Activated T-cell treated with anti-CD3 and anti-CD28 coated beads for 48 hours (primary cell): ENCODE measurements around the gene SPTBN4.

Experiments
- DNase-seq: peaks from one replicate; pipeline ENCODE4 v3.0.0-alpha.2; 2020; ENCODE audit warnings: low read depth

SPTBN4 gene

GRCh38 chr19:40565910-40566495 is 99.2 kb downstream of the SPTBN4 start:
- DNase-seq, result no peak

DNA sequence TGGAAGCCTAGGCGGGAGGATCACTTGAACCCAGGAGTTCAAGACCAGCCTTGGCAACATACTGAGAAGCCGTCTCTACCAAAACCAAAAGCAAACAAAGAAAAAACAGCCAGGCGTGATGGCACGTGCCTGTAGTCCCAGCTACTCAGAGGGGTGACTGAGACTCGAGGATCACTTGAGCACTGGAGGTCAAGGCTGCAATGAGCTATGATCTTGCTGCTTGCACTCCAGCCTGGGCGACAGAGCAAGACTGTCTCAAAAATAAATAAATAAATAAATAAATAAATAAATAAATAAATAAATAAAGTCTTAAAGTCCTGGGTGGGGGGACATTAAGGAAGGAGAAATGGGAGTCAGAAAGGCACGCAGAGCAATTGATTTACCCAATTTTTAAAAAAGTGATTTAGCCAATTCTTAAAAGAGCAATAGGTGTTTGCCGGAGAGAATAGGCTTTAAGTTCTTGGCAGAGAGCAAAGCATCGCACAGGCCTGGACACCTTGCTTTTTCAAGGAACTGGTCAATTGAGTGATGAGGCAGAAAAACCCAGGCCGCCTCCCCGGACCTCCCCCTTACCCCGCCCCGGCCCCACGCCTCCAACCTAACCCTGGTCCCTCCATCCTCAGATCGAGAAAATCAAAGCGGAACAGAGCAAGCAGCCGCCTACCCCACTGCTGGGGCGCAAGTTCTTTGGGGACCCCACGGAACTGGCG is 100.4 kb downstream of the SPTBN4 start:
- DNase-seq, result no peak

DNA sequence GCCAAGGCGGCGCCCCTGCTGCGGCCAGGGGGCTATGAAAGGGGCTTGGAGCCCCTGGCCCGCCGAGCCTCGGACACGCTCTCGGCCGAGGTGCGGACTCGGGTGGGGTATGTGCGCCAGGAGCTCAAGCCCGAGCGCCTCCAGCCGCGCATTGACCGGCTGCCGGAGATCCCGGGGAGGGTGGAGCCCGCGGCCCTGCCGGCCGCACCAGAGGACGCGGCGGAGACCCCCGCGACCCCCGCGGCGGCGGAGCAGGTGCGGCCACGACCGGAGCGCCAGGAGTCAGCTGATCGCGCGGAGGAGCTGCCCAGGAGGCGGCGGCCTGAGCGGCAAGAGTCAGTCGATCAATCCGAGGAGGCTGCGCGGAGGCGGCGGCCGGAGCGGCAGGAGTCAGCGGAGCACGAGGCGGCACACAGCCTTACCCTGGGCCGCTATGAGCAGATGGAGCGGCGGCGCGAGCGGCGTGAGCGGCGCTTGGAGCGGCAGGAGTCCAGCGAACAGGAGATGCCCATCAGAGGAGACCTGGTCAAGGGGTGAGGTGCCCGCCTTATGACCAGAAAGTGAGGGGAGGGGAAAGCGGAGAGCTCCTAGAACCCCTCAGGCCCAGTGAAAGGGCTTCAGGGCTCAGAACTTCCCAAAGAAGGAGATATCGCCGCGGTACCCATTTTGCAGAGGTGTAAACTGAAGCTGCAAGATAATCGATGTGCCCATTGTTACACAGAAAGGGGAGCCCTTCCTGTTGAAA is 101.1 kb downstream of the SPTBN4 start:
- DNase-seq, result no peak

DNA sequence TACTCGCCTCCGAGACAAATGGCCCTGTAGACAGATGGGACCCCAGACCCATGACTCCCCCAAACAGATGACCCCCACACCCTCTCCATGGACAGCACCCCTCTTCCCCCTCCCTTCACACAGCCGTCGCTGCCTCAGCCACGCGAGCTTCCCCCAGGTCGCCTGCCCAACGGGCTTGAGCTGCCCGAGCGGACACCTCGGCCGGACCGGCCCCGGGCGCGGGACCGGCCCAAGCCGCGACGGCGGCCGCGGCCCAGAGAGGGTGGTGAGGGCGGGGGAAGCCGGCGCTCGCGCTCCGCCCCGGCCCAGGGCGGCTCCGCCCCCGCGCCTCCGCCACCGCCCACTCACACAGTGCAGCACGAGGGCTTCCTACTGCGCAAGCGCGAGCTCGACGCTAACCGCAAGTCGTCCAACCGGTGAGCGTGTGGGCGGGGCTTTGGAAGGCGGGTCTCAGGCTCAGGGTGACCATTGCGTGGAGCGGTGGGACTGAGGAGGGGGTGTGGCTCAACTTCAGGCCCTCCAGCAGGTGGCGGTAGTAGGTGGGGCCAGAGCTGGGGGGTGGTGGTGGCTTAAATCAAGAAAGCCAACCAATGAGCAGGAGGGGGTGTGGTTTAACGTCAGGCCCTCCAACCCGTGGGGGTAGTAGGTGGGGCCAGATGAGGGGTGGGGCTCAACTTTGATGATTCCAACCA is 103.7 kb downstream of the SPTBN4 start:
- DNase-seq, result peak; percentile 95

- no peak for DNase-seq
These were observed 104.2 kb downstream of the SPTBN4 start for GRCh38 chr19:40571005-40571318.

DNA sequence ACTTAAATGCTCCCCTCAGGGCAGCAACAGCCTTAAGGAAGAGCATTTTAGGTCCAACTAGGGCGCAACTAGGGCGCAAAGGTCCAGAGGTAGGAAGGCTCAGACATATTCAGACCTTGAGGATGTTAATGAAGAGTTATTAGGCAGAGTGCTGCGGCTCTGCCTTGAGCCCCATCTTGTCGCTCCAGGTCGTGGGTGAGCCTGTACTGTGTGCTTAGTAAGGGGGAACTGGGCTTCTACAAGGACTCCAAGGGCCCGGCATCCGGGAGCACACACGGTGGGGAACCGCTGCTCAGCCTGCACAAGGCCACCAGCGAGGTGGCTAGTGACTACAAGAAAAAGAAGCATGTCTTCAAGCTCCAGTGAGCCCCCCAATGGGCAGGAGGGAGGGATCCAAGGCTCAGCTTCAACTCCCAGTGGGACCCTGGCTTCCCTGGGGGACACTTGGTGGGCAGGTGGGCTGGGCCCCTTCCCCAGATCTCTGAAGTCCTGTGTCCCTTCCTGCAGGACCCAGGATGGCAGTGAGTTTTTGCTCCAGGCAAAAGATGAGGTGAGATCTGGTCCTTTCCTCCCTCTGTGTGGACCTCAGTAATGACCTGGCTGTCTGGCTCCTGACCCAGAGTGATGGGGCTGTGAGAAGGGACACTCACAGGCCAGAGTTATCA is 105.2 kb downstream of the SPTBN4 start:
- DNase-seq, result no peak

GRCh38 chr19:40575326-40575725 is 108.5 kb downstream of the SPTBN4 start:
- DNase-seq, result no peak

DNA sequence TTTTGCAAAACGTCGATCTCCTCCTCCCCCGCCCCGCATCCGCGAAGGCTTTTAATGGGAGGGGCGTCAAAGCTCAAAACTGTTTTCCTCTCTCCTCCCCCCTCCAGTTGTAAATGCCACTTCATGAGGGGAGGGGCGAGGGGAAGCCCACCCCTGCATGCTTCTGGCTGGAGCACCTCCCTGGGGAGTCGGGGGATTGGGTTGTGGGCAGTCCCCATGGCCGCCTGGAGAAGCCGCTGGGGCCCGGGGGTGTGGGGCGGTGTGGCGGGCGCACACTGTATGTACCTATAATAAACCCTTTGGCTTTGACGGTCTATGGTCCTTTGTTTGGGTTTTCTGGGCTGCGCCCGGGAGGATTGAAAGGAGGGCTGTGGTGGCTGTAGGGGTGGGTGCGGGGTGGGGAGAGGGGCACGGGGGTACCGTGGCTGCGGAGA is 109.4 kb downstream of the SPTBN4 start:
- no peak for DNase-seq

DNA sequence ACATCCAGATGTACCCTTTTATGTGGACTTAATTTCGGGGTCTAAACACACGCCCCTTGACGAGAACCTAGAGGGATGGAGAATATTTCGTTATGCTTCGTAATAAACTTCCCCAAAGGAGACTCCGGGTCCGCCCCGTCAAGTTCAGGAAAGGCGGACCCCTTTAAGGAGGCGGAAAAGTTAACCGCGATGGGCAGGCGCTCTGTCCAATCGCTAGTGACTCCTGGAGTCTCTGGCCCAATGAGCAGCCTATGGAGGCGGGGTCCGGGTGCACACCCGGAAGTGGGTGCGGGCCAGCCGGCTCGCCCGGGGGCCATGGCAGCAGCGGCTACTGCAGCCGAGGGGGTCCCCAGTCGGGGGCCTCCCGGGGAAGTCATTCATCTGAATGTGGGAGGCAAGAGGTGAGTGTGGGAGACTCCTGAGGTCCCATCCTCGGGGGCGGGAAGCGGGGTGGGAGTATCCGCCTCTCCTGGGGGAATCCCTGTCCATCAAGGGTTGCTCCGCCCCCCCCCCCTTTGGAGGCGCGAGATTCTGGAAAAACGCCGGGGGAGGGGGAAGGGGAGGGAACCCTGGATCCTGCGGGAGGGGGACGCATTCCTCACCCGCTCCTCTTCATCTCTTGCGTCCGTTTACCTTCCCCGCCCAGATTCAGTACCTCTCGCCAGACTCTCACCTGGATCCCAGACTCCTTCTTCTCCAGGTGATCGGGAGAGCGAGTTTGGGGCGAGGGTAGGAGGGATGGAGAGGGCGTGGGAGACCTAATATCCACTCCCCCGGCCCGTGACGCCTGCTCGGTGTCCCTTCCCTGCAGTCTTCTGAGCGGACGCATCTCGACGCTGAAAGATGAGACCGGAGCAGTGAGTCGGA is 110.0 kb downstream of the SPTBN4 start, which contains the start of gene SHKBP1:
SHKBP1 (plus strand) TSS at position 289 of the 867 bp plus-strand sequence; CDS start at position 316, 27 bp downstream.
- peak; percentile 89 for DNase-seq

DNA sequence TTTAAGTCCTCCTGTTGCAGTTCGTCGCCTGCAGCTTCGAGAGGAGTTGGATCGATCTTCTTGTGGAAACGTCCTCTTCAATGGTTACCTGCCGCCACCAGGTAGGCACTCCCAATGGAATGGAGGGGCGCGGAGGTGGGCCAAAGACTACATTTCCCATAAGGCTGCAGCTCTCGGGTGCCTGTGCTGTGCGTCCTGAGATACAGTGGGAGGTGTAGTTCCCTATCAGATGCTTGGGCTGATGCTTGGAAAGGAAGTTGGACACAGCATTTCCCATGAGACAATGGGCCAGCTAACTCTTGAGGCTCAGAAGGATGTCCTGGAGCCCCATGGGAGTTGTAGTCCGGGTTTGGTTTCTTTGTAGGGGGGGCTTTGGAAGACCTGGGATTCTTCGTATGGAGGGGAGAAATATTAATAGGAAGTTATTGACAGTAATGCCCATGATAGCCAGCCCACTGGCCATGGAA is 111.7 kb downstream of the SPTBN4 start:
- DNase-seq, result no peak

- DNase-seq, result no peak
These were observed 113.8 kb downstream of the SPTBN4 start for GRCh38 chr19:40580619-40581018.

- no peak for DNase-seq
These were observed 114.7 kb downstream of the SPTBN4 start for GRCh38 chr19:40581531-40581930.

DNA sequence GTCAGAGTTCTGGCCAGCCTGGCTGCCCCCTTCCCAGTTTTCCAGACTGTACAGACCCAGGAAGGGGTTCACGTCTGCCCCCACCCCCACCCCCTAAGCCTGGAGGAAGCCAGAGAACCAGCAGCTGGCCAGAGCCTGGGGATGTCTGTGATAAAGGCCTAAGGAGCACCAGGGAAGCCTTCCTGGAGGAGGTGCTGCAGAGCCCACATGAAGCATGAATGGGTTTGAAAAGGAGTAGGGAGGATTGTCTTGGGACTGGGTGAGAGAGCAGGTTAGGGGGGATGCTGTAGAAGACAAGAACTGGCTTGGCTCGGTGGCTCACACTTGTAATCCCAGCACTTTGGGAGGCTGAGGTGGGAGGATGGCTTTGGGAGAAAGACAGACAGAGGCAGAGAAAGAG is 115.7 kb downstream of the SPTBN4 start:
- DNase-seq, result no peak

DNA sequence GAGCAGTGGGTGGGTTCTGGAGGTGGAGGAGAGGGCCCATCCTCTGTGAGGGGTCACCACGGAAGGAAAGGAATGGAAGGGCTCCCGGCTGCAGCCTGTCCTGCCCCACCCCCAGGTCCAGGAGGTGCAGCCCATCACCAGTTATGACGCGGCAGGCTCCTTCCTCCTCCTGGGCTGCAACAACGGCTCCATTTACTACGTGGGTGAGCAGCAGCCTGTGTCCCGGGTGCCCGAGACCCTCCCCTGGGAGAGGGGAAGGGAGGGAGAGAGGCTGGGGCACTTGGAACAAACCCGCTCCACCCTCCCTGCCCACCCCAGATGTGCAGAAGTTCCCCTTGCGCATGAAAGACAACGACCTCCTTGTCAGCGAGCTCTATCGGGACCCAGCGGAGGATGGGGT is 116.5 kb downstream of the SPTBN4 start:
- DNase-seq, result no peak

DNA sequence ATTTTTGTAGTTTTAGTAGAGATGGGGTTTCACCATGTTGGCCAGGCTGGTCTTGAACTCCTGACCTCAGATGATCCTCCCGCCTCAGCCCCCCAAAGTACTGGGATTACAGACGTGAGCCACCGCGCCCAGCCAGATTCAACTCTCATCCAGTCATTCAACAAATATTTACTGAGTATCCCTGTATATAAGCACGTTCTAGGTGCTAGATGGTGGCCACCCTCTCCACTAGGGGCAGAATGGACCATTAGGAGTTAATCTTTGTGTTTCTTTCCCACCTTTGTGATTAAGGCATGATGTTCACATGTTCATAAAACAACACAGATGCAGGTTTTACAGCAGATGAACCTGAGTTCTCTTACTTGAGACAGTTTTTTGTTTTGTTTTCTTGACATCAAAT is 117.2 kb downstream of the SPTBN4 start:
- DNase-seq, result no peak

- no peak for DNase-seq
These were observed 118.6 kb downstream of the SPTBN4 start for GRCh38 chr19:40585241-40585981.

DNA sequence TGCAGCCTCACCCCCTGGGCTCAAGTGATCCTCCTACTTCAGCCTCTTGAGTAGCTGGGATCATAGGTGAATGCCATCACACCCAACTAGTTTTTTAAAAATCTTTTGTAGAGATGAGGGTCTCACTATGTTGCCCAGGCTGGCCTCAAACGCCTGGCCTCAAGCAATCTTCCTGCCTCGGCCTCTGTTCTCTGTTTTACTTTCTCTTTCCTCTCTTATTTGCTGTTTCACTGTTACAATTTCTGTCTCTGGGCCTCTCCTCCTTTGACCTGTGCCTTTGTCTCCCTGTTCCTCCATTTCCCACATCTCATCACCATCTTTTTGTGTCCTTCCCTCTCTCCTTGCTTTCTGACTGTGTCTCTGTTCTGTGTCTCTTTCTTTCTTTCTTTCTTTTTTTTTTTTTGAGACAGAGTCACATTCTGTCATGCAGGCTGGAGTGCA is 119.2 kb downstream of the SPTBN4 start:
- no peak for DNase-seq

DNA sequence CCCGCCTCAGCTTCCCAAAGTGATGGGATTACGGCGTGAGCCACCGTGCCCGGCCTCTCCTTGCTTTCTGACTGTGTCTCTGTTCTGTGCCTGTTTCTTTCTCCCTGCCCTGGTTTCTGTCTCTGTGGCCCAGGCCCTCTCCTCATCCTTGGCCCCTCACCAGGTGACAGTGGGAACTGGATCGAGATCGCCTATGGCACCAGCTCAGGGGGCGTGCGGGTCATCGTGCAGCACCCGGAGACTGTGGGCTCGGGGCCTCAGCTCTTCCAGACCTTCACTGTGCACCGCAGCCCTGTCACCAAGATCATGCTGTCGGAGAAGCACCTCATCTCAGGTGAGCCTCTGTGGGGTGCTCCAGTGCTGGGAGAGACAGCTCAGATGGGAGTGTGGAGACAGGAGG is 119.8 kb downstream of the SPTBN4 start:
- DNase-seq, result no peak

- no peak for DNase-seq
These were observed 121.5 kb downstream of the SPTBN4 start for GRCh38 chr19:40588110-40588854.
